Panc1 (cell line): Measurements from ENCODE around the gene HID1.

ENCODE experiments used
- CTCF ChIP-seq: fragments of 450-650 bp; IDR thresholded peaks from 2 replicates; pipeline ENCODE4 v1.5.1; 2017; ENCODE audit warnings: mild to moderate bottlenecking
- POLR2AphosphoS5 ChIP-seq: IDR thresholded peaks from 2 replicates; pipeline ENCODE4 v1.6.1; 2012; ENCODE audit warnings: mild to moderate bottlenecking, low read depth, low read length, moderate library complexity
- REST ChIP-seq, 2 experiments: IDR thresholded peaks; 2 replicates each; pipeline ENCODE4 v1.6.1; 2011 to 2012; ENCODE audit warnings: low read depth in 2 of 2, control low read depth in 1 of 2, low read length in 1 of 2, mild to moderate bottlenecking in 1 of 2, moderate library complexity in 1 of 2; ENCODE audit not compliant: insufficient read depth in 1 of 2
- SIN3A ChIP-seq: IDR thresholded peaks from 2 replicates; pipeline ENCODE4 v1.6.1; 2012; ENCODE audit warnings: low read depth, mild to moderate bottlenecking, low read length, moderate library complexity, borderline replicate concordance; ENCODE audit not compliant: insufficient read depth

DNA sequence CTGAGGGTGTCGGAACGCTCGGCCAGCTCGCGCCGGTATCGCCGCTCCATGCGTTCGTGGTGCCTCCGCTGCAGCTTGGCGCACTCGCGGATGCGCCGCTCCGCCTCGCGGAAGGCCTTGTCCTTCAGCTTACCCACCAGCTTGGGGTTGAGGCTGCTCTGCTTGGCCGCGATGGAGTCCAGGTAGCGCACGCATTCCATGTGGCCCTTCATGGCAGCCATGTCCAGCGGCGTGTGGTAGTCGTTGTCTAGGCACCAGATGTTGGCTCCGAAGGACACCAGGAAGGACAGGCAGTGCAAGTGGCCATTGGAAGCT is 52.3 kb downstream of the HID1 start:
- TF ChIP-seq CTCF, result no peak
- TF ChIP-seq POLR2AphosphoS5, result no peak
- TF ChIP-seq SIN3A, result no peak
- no peak for TF ChIP-seq REST (IDR thresholded peaks at IDR 0.05; ENCODE audit: insufficient read depth in 1 of 2, low read depth in 2 of 2, low read length in 1 of 2)
